Loucy (cell line): ENCODE data around the gene MOV10L1.

ENCODE experiments used
- H2AFZ ChIP-seq: fragments of 200-600 bp; sonication (generic); 2 replicates; pipeline ENCODE4 v1.6.0; 2016; ENCODE audit warnings: antibody characterized with exemption, mild to moderate bottlenecking, low read length, moderate library complexity
- H3F3A ChIP-seq: fragments of 200-600 bp; 2 replicates; pipeline ENCODE4 v1.6.0; 2016; ENCODE audit warnings: antibody characterized with exemption, low read depth, mild to moderate bottlenecking
- H3K27me3 ChIP-seq: fragments of 200-600 bp; sonication (generic); 2 replicates; pipeline ENCODE4 v1.6.1; 2014; ENCODE audit warnings: low read length, mild to moderate bottlenecking; ENCODE audit not compliant: insufficient read depth, poor library complexity, severe bottlenecking
- H3K36me3 ChIP-seq: fragments of 200-600 bp; sonication (generic); 2 replicates; pipeline ENCODE4 v1.6.1; 2016; ENCODE audit warnings: low read length; ENCODE audit not compliant: insufficient read depth
- H3K4me1 ChIP-seq: fragments of 200-600 bp; sonication (generic); 2 replicates; pipeline ENCODE4 v1.5.1; 2014; ENCODE audit warnings: low read length, mild to moderate bottlenecking; ENCODE audit not compliant: insufficient read depth, poor library complexity, severe bottlenecking
- H3K4me2 ChIP-seq: fragments of 200-600 bp; sonication (generic); 2 replicates; pipeline ENCODE4 v1.6.0; 2014; ENCODE audit warnings: antibody characterized with exemption, low read length, low read depth, mild to moderate bottlenecking; ENCODE audit not compliant: poor library complexity, severe bottlenecking
- H3K4me3 ChIP-seq: fragments of 200-600 bp; sonication (generic); 2 replicates; pipeline ENCODE4 v1.5.1; 2014; ENCODE audit warnings: low read length, mild to moderate bottlenecking, mixed read lengths; ENCODE audit not compliant: poor library complexity, severe bottlenecking
- H3K79me2 ChIP-seq: fragments of 200-600 bp; sonication (generic); 2 replicates; pipeline ENCODE4 v1.6.1; 2014; ENCODE audit warnings: low read length; ENCODE audit not compliant: insufficient read depth
- H3K9ac ChIP-seq: fragments of 200-600 bp; sonication (generic); 2 replicates; pipeline ENCODE4 v1.6.0; 2014; ENCODE audit warnings: mild to moderate bottlenecking, low read depth, low read length, moderate library complexity; ENCODE audit not compliant: poor library complexity, severe bottlenecking
- H3K9me2 ChIP-seq: fragments of 200-600 bp; sonication (generic); replicated peaks from 2 replicates; pipeline ENCODE4 v1.6.1; 2016; ENCODE audit warnings: low read depth, low read length, mixed read lengths
- H3K9me3 ChIP-seq: fragments of 200-600 bp; sonication (generic); 2 replicates; pipeline ENCODE4 v1.6.1; 2014; ENCODE audit warnings: mild to moderate bottlenecking, antibody characterized with exemption, low read length, low read depth; ENCODE audit not compliant: insufficient read depth
- H4K20me1 ChIP-seq: fragments of 200-600 bp; sonication (generic); 2 replicates; pipeline ENCODE4 v1.6.0; 2014; ENCODE audit warnings: antibody characterized with exemption, low read length, mild to moderate bottlenecking; ENCODE audit not compliant: insufficient read depth, poor library complexity, severe bottlenecking
- CTCF ChIP-seq: fragments of 200-600 bp; sonication (generic); conservative IDR thresholded peaks from 2 replicates; pipeline ENCODE4 v1.5.1; 2014; ENCODE audit warnings: mild to moderate bottlenecking, antibody characterized with exemption, low read length
- EZH2phosphoT487 ChIP-seq: fragments of 200-600 bp; IDR thresholded peaks from 2 replicates; pipeline ENCODE4 v1.6.1; 2018; ENCODE audit warnings: antibody characterized with exemption, mild to moderate bottlenecking, moderate library complexity, borderline replicate concordance

MOV10L1 gene

GRCh38 chr22:50183141-50183971, 93.5 kb downstream of the MOV10L1 start:
- no peaks in the 10 kb centered on the region for H3K27me3 ChIP-seq
- H3K36me3 ChIP-seq, result no peaks in the 10 kb centered on the region
- H3K9me3 ChIP-seq, result no peaks in the 10 kb centered on the region
- no peak for TF ChIP-seq EZH2phosphoT487
- no peak for TF ChIP-seq CTCF
- H3K79me2 ChIP-seq, result peaks cover 24% of the 10 kb centered on the region
- peaks cover 17% of the 10 kb centered on the region for H3K4me1 ChIP-seq
- H4K20me1 ChIP-seq, result peaks cover 12% of the 10 kb centered on the region
- no peak overlapping the region for H2AFZ ChIP-seq
- H3F3A ChIP-seq, result no peaks in the 10 kb centered on the region
- H3K4me2 ChIP-seq, result no peak overlapping the region
- no peak overlapping the region for H3K9ac ChIP-seq
- no peak overlapping the region for H3K4me3 ChIP-seq
- H3K9me2 ChIP-seq, result no peaks in the 10 kb centered on the region

GRCh38 chr22:50184004-50184901, 94.4 kb downstream of the MOV10L1 start:
- TF ChIP-seq EZH2phosphoT487 (no peak), CTCF (0 out of 2 replicates have a peak, but pooled peaks have one; percentile 10)
- no peak overlapping the region for H3K4me3 ChIP-seq
- H3K4me2 ChIP-seq, result no peak overlapping the region

GRCh38 chr22:50184902-50185374, 95.1 kb downstream of the MOV10L1 start:
- Histone ChIP-seq H4K20me1 (peaks cover 12% of the 10 kb centered on the region), H3K79me2 (peaks cover 37% of the 10 kb centered on the region), H3K9me2 (no peaks in the 10 kb centered on the region), H3K9me3 (no peaks in the 10 kb centered on the region), H3K4me2 (peak overlapping the region; percentile 65), H2AFZ (no peak overlapping the region), H3K9ac (peak overlapping the region; percentile 53), H3K4me1 (peaks cover 28% of the 10 kb centered on the region), H3F3A (no peaks in the 10 kb centered on the region), H3K36me3 (no peaks in the 10 kb centered on the region), H3K27me3 (no peaks in the 10 kb centered on the region), H3K4me3 (peak overlapping the region; percentile 59)
- TF ChIP-seq CTCF (no peak), EZH2phosphoT487 (no peak)

More at GRCh38 chr22:50184004-50184901, 94.4 kb downstream of the MOV10L1 start:
- Histone ChIP-seq H3K79me2 (peaks cover 33% of the 10 kb centered on the region), H3K36me3 (no peaks in the 10 kb centered on the region), H3F3A (no peaks in the 10 kb centered on the region), H4K20me1 (peaks cover 12% of the 10 kb centered on the region), H3K9ac (no peak overlapping the region), H3K27me3 (no peaks in the 10 kb centered on the region), H3K9me3 (no peaks in the 10 kb centered on the region), H3K4me1 (peaks cover 25% of the 10 kb centered on the region), H3K9me2 (no peaks in the 10 kb centered on the region), H2AFZ (no peak overlapping the region)
